ENCODE results near the gene FARSA. TPM values are rescaled to one million over a fixed set of nuclear protein-coding genes. Genes with fewer than 3 reads are reported as not detected.
"Not testable (repeated sequence)": the region's sequence is repeated elsewhere in the genome, so short reads cannot be mapped to it uniquely, and the experiment has no call there.

The FARSA gene
- polyA plus RNA-seq, 1 experiment, result 33.6 TPM

DNA sequence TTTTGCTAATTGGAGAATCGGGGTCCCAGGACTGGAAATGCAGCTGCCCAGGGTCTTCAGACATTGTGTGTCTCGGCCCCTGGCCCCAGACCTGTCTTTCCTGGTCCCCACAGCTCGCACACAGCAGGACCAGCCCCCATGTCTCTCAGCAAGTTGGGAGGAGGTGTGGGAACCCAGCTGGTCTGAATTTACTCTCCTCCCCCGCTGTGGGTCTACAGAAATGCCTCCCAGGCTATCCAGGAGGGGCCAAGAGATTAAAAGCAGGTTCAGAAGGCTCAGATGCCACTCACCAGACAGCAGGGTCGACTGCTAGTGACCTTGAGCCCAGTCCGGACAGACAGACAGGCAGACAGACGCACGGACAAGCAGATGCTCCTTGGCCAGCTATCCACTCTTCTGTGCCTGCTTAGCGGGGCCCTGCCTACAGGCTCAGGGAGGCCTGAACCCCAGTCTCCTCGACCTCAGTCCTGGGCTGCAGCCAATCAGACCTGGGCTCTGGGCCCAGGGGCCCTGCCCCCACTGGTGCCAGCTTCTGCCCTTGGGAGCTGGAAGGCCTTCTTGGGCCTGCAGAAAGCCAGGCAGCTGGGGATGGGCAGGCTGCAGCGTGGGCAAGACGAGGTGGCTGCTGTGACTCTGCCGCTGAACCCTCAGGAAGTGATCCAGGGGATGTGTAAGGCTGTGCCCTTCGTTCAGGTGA is 35.9 kb upstream of the FARSA start, which contains the start of gene DAND5:
DAND5 (plus strand) TSS at position 285 of the 697 bp plus-strand sequence; CDS start at position 370, 85 bp downstream.
- TF ChIP-seq CTCF (IDR thresholded peaks at IDR 0.05; ENCODE audit: insufficient read depth, low read depth, low read length), result no peak
- CTCF ChIA-PET, result interaction anchor here (1.0 to 1.4 kb wide), 3 partner anchors 8 to 293 kb away, joined by 3 to 4 read pairs (median 3); no protein-coding TSS in a partner anchor
- DNase-seq (ENCODE audit: low read depth), result no peak
- POLR2A ChIA-PET, result interaction anchor here (0.7 kb wide), 1 partner anchor 870 kb away, joined by 13 read pairs; no protein-coding TSS in a partner anchor
- Histone ChIP-seq H3K27me3 (ENCODE audit: control insufficient read depth, insufficient read depth, low read length) (no peaks in the 10 kb centered on the region), H3K4me3 (ENCODE audit: low read depth, low read length) (no peak within 1 kb of the TSS), H3K36me3 (ENCODE audit: control insufficient read depth, insufficient read depth, low read length) (no peaks in the 10 kb centered on the region)

GRCh38 chr19:12967907-12968306 is 34.4 kb upstream of the FARSA start:
- ChIA-PET CTCF (interaction anchor here (0.6 to 6.0 kb wide), 3 partner anchors 9 to 799 kb away, joined by 3 to 113 read pairs (median 5); partner anchors contain the start of gene LYL1), POLR2A (no interaction called here)
- no peak for TF ChIP-seq CTCF (IDR thresholded peaks at IDR 0.05; ENCODE audit: insufficient read depth, low read depth, low read length)
- DNase-seq (ENCODE audit: low read depth), result no peak
- Histone ChIP-seq H3K4me3 (ENCODE audit: low read depth, low read length) (no peak overlapping the region), H3K36me3 (ENCODE audit: control insufficient read depth, insufficient read depth, low read length) (no peaks in the 10 kb centered on the region), H3K27me3 (ENCODE audit: control insufficient read depth, insufficient read depth, low read length) (no peaks in the 10 kb centered on the region)

- Histone ChIP-seq H3K36me3 (ENCODE audit: control insufficient read depth, insufficient read depth, low read length) (no peaks in the 10 kb centered on the region), H3K4me3 (ENCODE audit: low read depth, low read length) (no peak overlapping the region; the same call in 1 of the 2 replicates), H3K27me3 (ENCODE audit: control insufficient read depth, insufficient read depth, low read length) (no peaks in the 10 kb centered on the region)
- DNase-seq (ENCODE audit: low read depth), result no peak
- CTCF ChIA-PET, result interaction anchor here (0.7 to 6.0 kb wide), 78 partner anchors 11 to 770 kb away, joined by 3 to 113 read pairs (median 4); partner anchors contain the start of genes CALR, DNASE2, FARSA and GADD45GIP1
- no peak for TF ChIP-seq CTCF (IDR thresholded peaks at IDR 0.05; ENCODE audit: insufficient read depth, low read depth, low read length)
- POLR2A ChIA-PET, result interaction anchor here (0.5 kb wide), 1 partner anchor 23 kb away, joined by 3 read pairs; no protein-coding TSS in a partner anchor
These were observed 32.3 kb upstream of the FARSA start for GRCh38 chr19:12965812-12966135.

DNA sequence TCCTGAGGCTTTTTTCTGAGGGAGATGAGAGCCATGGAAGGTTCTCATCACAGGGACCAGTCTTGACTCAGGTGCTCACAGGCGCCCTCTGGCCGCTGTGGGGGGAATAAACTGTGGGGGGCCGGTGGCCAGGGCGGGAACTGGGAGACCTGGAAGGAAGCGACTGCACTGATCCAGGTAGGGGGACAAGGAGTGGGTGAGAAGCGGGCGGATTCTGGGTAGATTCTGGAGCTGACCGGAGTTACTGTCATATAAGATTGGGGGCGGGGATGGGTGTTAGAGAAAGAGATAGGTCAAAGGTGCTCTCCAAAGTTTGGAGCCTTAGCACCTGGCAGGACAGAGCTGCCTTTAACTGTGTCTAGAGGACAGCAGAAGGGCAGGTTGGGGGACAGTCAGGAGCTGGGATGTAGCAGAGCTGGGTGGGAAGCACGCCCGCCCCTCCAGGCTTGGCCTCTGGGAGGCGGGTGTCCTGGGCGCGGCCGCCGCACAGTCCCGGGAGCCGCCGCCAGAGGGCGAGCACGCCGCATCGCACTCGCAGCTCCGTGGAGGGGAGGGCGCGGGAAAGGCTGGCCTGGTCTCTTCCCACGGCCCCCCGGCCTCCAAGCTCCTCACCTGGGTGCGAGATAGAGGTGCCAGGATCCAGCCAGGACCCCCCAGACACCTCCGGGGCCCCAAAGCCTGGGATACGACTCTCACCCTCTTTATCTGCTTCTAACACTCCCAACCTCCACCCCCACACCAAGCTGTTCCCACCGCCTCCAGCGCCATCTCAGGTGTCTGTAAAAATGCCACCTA is 31.7 kb upstream of the FARSA start:
- DNase-seq (ENCODE audit: low read depth), result no peak
- ChIA-PET CTCF (interaction anchor here (0.6 to 6.0 kb wide), 80 partner anchors 11 to 771 kb away, joined by 3 to 113 read pairs (median 4); partner anchors contain the start of genes CALR, DNASE2, FARSA and GADD45GIP1), POLR2A (no interaction called here)
- H3K4me3 ChIP-seq (ENCODE audit: low read depth, low read length), result peak overlapping the region; percentile 38
- TF ChIP-seq CTCF (IDR thresholded peaks at IDR 0.05; ENCODE audit: insufficient read depth, low read depth, low read length), result peak; percentile 84
- H3K27me3 ChIP-seq (ENCODE audit: control insufficient read depth, insufficient read depth, low read length), result no peaks in the 10 kb centered on the region
- no peaks in the 10 kb centered on the region for H3K36me3 ChIP-seq (ENCODE audit: control insufficient read depth, insufficient read depth, low read length)

DNA sequence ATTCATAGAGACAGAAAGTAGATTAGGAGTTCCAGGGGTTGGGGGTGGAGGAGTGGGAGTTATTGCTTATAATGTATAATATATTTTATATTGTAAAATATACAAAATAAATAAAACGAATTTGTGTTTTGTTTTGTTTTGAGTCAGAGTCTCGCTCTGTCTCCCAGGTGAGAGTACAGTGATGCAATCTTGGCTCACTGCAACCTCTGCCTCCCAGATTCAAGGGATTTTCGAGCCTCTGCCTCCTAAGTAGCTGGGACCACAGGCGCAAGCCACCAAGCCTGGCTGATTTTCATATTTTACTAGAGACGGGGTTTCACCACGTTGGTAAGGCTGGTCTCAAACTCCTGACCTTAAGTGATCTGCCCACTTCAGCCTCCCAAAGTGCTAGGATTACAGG is 26.0 kb upstream of the FARSA start:
- POLR2A ChIA-PET, result no interaction called here
- no peak overlapping the region for H3K4me3 ChIP-seq (ENCODE audit: low read depth, low read length)
- TF ChIP-seq CTCF (IDR thresholded peaks at IDR 0.05; ENCODE audit: insufficient read depth, low read depth, low read length), result no peak
- no peak for DNase-seq (ENCODE audit: low read depth)
- no peaks in the 10 kb centered on the region for H3K27me3 ChIP-seq (ENCODE audit: control insufficient read depth, insufficient read depth, low read length)
- peaks cover 2% of the 10 kb centered on the region; the same call in 1 of the 2 replicates for H3K36me3 ChIP-seq (ENCODE audit: control insufficient read depth, insufficient read depth, low read length)
- CTCF ChIA-PET, result interaction anchor here (0.7 to 1.2 kb wide), 3 partner anchors 19 to 134 kb away, joined by 3 to 4 read pairs (median 3); no protein-coding TSS in a partner anchor

DNA sequence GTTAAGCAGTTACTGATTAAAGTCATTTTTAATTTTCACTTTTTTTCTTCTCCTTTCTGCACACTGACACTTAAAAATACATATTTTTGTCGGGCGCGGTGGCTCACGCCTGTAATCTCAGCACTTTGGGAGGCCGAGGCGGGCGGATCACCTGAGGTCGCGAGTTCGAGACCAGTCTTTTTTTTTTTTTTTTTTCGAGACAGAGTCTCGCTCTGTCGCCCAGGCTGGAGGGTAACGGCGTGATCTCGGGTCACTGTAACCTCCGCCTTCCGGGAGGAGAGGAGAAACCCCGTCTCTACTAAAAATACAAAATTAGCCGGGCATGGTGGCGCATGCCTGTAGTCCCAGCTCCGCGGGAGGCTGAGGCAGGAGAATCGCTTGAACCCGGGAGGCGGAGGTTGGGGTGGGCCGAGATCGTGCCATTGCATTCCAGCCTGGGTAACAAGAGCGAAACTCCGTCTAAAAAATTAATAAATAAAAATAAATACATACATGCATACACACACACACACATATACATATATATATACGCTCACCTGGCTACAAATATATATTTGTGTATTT is 24.0 kb upstream of the FARSA start:
- peak overlapping the region; percentile 91 for H3K4me3 ChIP-seq (ENCODE audit: low read depth, low read length)
- H3K27me3 ChIP-seq (ENCODE audit: control insufficient read depth, insufficient read depth, low read length); POLR2A ChIA-PET; DNase-seq (ENCODE audit: low read depth): not testable (repeated sequence)
- CTCF ChIA-PET, result interaction anchor here (5.6 kb wide), 1 partner anchor 7 kb away, joined by 76 read pairs; no protein-coding TSS in a partner anchor
- peaks cover 17% of the 10 kb centered on the region for H3K36me3 ChIP-seq (ENCODE audit: control insufficient read depth, insufficient read depth, low read length)

All from BJ (cell line).